IPS-20b (cell line): ENCODE data around the gene IGFBP2.

ENCODE experiments used
- H3K27ac ChIP-seq: one replicate; pipeline ENCODE4 v1.5.1; 2013; ENCODE audit warnings: low read length
- H3K27me3 ChIP-seq: 2 replicates; pipeline ENCODE4 v1.6.1; 2013; ENCODE audit warnings: mild to moderate bottlenecking, low read length, inconsistent platforms; ENCODE audit not compliant: insufficient read depth
- H3K36me3 ChIP-seq: 2 replicates; pipeline ENCODE4 v1.6.1; 2013; ENCODE audit warnings: low read depth, mild to moderate bottlenecking, inconsistent platforms, low read length, moderate library complexity; ENCODE audit not compliant: insufficient read depth
- H3K4me1 ChIP-seq: 2 replicates; pipeline ENCODE4 v1.6.1; 2013; ENCODE audit warnings: mild to moderate bottlenecking, control low read depth, inconsistent platforms, low read length, moderate library complexity; ENCODE audit not compliant: insufficient read depth
- H3K4me3 ChIP-seq: 2 replicates; pipeline ENCODE4 v1.5.1; 2013; ENCODE audit warnings: mild to moderate bottlenecking, low read length, inconsistent platforms
- H3K9ac ChIP-seq: 2 replicates; pipeline ENCODE4 v1.6.1; 2013; ENCODE audit warnings: low read depth, mild to moderate bottlenecking, inconsistent platforms, low read length, moderate library complexity
- H3K9me3 ChIP-seq: 2 replicates; pipeline ENCODE4 v1.6.1; 2013; ENCODE audit warnings: mild to moderate bottlenecking, low read depth, low read length, inconsistent platforms; ENCODE audit not compliant: insufficient read depth

The IGFBP2 gene

GRCh38 chr2:216702756-216703155 lies 69.5 kb downstream of the IGFBP2 start:
- no peak overlapping the region for H3K9ac ChIP-seq

GRCh38 chr2:216710551-216711301 lies 77.5 kb downstream of the IGFBP2 start:
- Histone ChIP-seq H3K9ac (no peak overlapping the region), H3K36me3 (no peaks in the 10 kb centered on the region), H3K4me1 (no peaks in the 10 kb centered on the region), H3K27ac (no peak overlapping the region), H3K4me3 (no peak overlapping the region), H3K27me3 (no peaks in the 10 kb centered on the region), H3K9me3 (peaks cover 5% of the 10 kb centered on the region; the same call in 1 of the 2 replicates)

More at GRCh38 chr2:216702756-216703155, 69.5 kb downstream of the IGFBP2 start:
- Histone ChIP-seq H3K27me3 (no peaks in the 10 kb centered on the region), H3K9me3 (no peaks in the 10 kb centered on the region), H3K27ac (no peak overlapping the region), H3K36me3 (no peaks in the 10 kb centered on the region), H3K4me3 (no peak overlapping the region), H3K4me1 (no peaks in the 10 kb centered on the region)

- Histone ChIP-seq H3K27ac (no peak overlapping the region), H3K9ac (no peak overlapping the region), H3K27me3 (no peaks in the 10 kb centered on the region), H3K9me3 (peaks cover 5% of the 10 kb centered on the region; the same call in 1 of the 2 replicates), H3K4me1 (no peaks in the 10 kb centered on the region), H3K36me3 (no peaks in the 10 kb centered on the region), H3K4me3 (no peak overlapping the region)
These were observed 78.1 kb downstream of the IGFBP2 start for GRCh38 chr2:216711348-216711747.

GRCh38 chr2:216713691-216714336 lies 80.6 kb downstream of the IGFBP2 start:
- Histone ChIP-seq H3K36me3 (no peaks in the 10 kb centered on the region), H3K4me3 (no peak overlapping the region), H3K27me3 (no peaks in the 10 kb centered on the region), H3K27ac (no peak overlapping the region), H3K9ac (no peak overlapping the region), H3K4me1 (no peaks in the 10 kb centered on the region), H3K9me3 (peaks cover 5% of the 10 kb centered on the region; the same call in 1 of the 2 replicates)
